Parathyroid adenoma (tissue), 2 donors: ENCODE measurements around the gene DCLK2.
A peak's percentile ranks its signal among the peaks of the same experiment; 100 is the strongest.

Source experiments
- H2AFZ ChIP-seq: fragments of 300-600 bp; sonication (generic); one replicate; pipeline ENCODE4 v1.7.0; 2017; ENCODE audit warnings: antibody characterized with exemption, mild to moderate bottlenecking
- H3K27ac ChIP-seq: fragments of 300-600 bp; sonication (generic); one replicate; pipeline ENCODE4 v1.7.0; 2017
- H3K27me3 ChIP-seq: fragments of 300-600 bp; sonication (generic); one replicate; pipeline ENCODE4 v1.7.0; 2017; ENCODE audit warnings: low read length; ENCODE audit not compliant: control insufficient read depth, insufficient read depth
- H3K36me3 ChIP-seq: fragments of 300-600 bp; sonication (generic); one replicate; pipeline ENCODE4 v1.7.0; 2017; ENCODE audit warnings: low read length; ENCODE audit not compliant: control insufficient read depth, insufficient read depth
- H3K4me1 ChIP-seq: fragments of 300-600 bp; sonication (generic); one replicate; pipeline ENCODE4 v1.7.0; 2017; ENCODE audit warnings: control low read depth
- H3K4me2 ChIP-seq: fragments of 300-600 bp; sonication (generic); one replicate; pipeline ENCODE4 v1.7.0; 2017; ENCODE audit warnings: low read length
- H3K4me3 ChIP-seq: fragments of 300-600 bp; sonication (generic); one replicate; pipeline ENCODE4 v1.7.0; 2017; ENCODE audit warnings: low read depth, low read length
- H3K79me2 ChIP-seq: fragments of 300-600 bp; sonication (generic); one replicate; pipeline ENCODE4 v1.7.0; 2017; ENCODE audit warnings: control low read depth
- H3K9ac ChIP-seq: fragments of 300-600 bp; sonication (generic); one replicate; pipeline ENCODE4 v1.7.0; 2017; ENCODE audit warnings: mild to moderate bottlenecking
- H3K9me3 ChIP-seq: fragments of 300-600 bp; sonication (generic); one replicate; pipeline ENCODE4 v1.7.0; 2017; ENCODE audit warnings: low read length; ENCODE audit not compliant: control insufficient read depth
- CTCF ChIP-seq: fragments of 300-600 bp; sonication (generic); IDR thresholded peaks from one replicate; pipeline ENCODE4 v1.7.0; 2017; ENCODE audit warnings: antibody characterized with exemption, mild to moderate bottlenecking
- donor health status: primary hyperparathyroidism.

The DCLK2 gene

GRCh38 chr4:150078041-150078578, at the start of gene DCLK2:
DCLK2 (plus strand) TSS chr4:150078445; CDS start chr4:150079028, 583 bp downstream.
- Histone ChIP-seq H3K9ac (no peak within 1 kb of the TSS), H3K4me3 (peak within 1 kb of the TSS; percentile 64), H3K27ac (peak within 1 kb of the TSS; percentile 80), H3K4me1 (peaks cover 3% of the 10 kb centered on the region), H3K36me3 (no peaks in the 10 kb centered on the region), H3K4me2 (peak within 1 kb of the TSS; percentile 82), H3K9me3 (no peaks in the 10 kb centered on the region), H3K79me2 (no peaks in the 10 kb centered on the region), H2AFZ (peak within 1 kb of the TSS; percentile 94), H3K27me3 (no peaks in the 10 kb centered on the region)
- no peak for TF ChIP-seq CTCF

- no peak overlapping the region for H3K27ac ChIP-seq
- TF ChIP-seq CTCF, result no peak
- no peak overlapping the region for H3K4me3 ChIP-seq
- no peaks in the 10 kb centered on the region for H3K79me2 ChIP-seq
- H2AFZ ChIP-seq, result no peak overlapping the region
- H3K4me2 ChIP-seq, result no peak overlapping the region
- no peaks in the 10 kb centered on the region for H3K9me3 ChIP-seq
- H3K36me3 ChIP-seq, result no peaks in the 10 kb centered on the region
- H3K4me1 ChIP-seq, result no peaks in the 10 kb centered on the region
- no peaks in the 10 kb centered on the region for H3K27me3 ChIP-seq
- H3K9ac ChIP-seq, result no peak overlapping the region
Observed at GRCh38 chr4:150032541-150032940, 45.7 kb upstream of the DCLK2 start.

GRCh38 chr4:150033081-150033480, 45.2 kb upstream of the DCLK2 start:
- no peaks in the 10 kb centered on the region for H3K9me3 ChIP-seq
- H3K27me3 ChIP-seq, result no peaks in the 10 kb centered on the region
- no peak overlapping the region for H3K9ac ChIP-seq
- no peaks in the 10 kb centered on the region for H3K79me2 ChIP-seq
- no peak overlapping the region for H3K4me3 ChIP-seq
- no peaks in the 10 kb centered on the region for H3K4me1 ChIP-seq
- H3K4me2 ChIP-seq, result no peak overlapping the region
- no peaks in the 10 kb centered on the region for H3K36me3 ChIP-seq
- H2AFZ ChIP-seq, result no peak overlapping the region
- no peak for TF ChIP-seq CTCF
- no peak overlapping the region for H3K27ac ChIP-seq

GRCh38 chr4:150033901-150034300, 44.3 kb upstream of the DCLK2 start:
- H3K4me1 ChIP-seq, result no peaks in the 10 kb centered on the region
- no peak overlapping the region for H3K9ac ChIP-seq
- no peaks in the 10 kb centered on the region for H3K9me3 ChIP-seq
- H3K79me2 ChIP-seq, result no peaks in the 10 kb centered on the region
- H3K4me3 ChIP-seq, result no peak overlapping the region
- no peak overlapping the region for H3K4me2 ChIP-seq
- no peak overlapping the region for H2AFZ ChIP-seq
- H3K27ac ChIP-seq, result no peak overlapping the region
- no peaks in the 10 kb centered on the region for H3K27me3 ChIP-seq
- no peak for TF ChIP-seq CTCF
- no peaks in the 10 kb centered on the region for H3K36me3 ChIP-seq

- Histone ChIP-seq H3K4me1 (no peaks in the 10 kb centered on the region), H3K27ac (no peak overlapping the region), H2AFZ (no peak overlapping the region), H3K4me3 (no peak overlapping the region), H3K79me2 (no peaks in the 10 kb centered on the region), H3K9me3 (no peaks in the 10 kb centered on the region), H3K27me3 (no peaks in the 10 kb centered on the region), H3K9ac (no peak overlapping the region), H3K4me2 (no peak overlapping the region), H3K36me3 (no peaks in the 10 kb centered on the region)
- TF ChIP-seq CTCF, result no peak
Observed at GRCh38 chr4:150037251-150037856, 40.9 kb upstream of the DCLK2 start.
